Measurements from ENCODE around the gene GALNT18. TPM values are rescaled to one million over a fixed set of nuclear protein-coding genes. Genes with fewer than 3 reads are reported as not detected.

The GALNT18 gene
- total RNA-seq, 1 donor = 11.7 TPM

DNA sequence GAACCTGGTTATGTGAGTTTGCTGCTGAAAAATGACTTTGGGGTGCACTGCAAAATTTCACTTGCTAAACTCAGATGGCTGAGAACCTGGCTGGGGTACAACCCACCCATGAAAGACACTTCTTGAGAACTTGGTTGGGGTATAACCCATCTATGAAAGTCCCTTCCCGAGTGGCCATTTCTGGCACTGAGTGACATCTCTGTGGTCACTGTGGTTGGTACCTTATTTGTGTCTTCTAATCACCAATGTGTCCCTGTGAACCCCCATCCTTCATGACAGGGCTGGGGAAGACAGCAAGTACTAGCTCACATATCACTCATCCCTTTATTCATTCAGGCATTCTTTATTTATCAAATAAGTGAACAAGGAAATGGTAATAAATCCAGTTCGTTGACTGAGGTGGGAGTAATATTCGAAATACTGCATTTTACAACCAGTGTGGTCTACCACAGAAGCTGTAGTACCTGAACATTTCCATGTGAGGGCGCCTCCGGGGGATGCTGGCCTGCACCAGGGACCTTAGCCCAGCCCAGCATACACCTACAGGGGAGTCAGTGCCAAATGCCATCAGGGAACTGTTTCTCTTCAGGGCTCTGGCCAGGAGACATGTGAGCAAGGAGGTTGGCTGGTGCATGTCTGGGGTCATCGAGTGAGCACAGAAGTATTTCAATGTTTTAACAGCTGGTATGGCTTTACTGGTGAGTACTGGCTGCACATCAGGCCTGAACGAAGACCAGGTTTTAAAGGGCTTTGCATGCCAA, 390.8 kb downstream of the GALNT18 start:
- H3K4me3 ChIP-seq (ENCODE audit: low read depth, low read length) = no peak overlapping the region
- no peak for DNase-seq (ENCODE audit: low read depth)
- TF ChIP-seq, protein P1, sequence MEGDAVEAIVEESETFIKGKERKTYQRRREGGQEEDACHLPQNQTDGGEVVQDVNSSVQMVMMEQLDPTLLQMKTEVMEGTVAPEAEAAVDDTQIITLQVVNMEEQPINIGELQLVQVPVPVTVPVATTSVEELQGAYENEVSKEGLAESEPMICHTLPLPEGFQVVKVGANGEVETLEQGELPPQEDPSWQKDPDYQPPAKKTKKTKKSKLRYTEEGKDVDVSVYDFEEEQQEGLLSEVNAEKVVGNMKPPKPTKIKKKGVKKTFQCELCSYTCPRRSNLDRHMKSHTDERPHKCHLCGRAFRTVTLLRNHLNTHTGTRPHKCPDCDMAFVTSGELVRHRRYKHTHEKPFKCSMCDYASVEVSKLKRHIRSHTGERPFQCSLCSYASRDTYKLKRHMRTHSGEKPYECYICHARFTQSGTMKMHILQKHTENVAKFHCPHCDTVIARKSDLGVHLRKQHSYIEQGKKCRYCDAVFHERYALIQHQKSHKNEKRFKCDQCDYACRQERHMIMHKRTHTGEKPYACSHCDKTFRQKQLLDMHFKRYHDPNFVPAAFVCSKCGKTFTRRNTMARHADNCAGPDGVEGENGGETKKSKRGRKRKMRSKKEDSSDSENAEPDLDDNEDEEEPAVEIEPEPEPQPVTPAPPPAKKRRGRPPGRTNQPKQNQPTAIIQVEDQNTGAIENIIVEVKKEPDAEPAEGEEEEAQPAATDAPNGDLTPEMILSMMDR (IDR thresholded peaks at IDR 0.05; ENCODE audit: insufficient read depth, low read depth, low read length) = peak; percentile 52

DNA sequence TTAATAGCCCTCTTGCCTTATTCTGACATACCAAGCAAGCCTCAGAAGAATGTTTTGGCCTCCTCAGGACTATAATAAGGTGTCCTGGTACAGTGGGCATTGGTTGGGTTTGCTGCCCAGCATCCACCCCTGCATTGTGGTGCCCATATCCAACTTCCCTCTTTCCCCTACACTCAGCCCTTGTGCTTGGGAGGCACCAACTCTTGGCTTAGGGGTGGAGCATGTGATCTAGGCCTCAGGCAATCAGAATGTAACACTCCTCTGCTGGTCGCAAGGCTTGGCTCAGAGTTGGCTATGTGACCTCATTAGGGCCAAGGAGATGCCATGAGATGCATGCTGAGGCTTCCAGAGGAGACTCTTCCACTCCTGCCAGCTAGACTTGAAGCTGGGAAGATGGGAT, 391.7 kb downstream of the GALNT18 start:
- no peak overlapping the region for H3K4me3 ChIP-seq (ENCODE audit: low read depth, low read length)
- DNase-seq (ENCODE audit: low read depth) = no peak
- TF ChIP-seq, protein P1 (IDR thresholded peaks at IDR 0.05; ENCODE audit: insufficient read depth, low read depth, low read length) = no peak

DNA sequence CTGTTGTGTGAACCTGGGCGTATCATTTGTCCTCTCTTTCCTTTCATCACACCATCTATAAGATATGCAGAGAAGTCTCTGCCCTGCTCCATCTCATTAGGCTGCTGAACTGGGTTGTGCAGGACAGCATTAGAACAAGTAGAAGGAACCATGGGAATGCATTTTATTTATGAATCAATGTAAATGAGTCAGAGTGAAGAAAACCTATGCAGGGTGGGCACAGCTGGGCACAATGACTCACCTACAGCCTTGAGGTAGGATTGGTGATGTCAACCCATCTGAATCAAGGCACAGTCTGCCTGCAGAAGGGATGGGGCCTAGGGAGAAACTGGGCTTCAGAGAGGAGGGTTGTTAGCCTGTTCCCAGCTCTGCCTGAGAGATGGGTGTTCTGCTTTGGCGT, 392.2 kb downstream of the GALNT18 start:
- no peak for DNase-seq (ENCODE audit: low read depth)
- H3K4me3 ChIP-seq (ENCODE audit: low read depth, low read length) = no peak overlapping the region

DNA sequence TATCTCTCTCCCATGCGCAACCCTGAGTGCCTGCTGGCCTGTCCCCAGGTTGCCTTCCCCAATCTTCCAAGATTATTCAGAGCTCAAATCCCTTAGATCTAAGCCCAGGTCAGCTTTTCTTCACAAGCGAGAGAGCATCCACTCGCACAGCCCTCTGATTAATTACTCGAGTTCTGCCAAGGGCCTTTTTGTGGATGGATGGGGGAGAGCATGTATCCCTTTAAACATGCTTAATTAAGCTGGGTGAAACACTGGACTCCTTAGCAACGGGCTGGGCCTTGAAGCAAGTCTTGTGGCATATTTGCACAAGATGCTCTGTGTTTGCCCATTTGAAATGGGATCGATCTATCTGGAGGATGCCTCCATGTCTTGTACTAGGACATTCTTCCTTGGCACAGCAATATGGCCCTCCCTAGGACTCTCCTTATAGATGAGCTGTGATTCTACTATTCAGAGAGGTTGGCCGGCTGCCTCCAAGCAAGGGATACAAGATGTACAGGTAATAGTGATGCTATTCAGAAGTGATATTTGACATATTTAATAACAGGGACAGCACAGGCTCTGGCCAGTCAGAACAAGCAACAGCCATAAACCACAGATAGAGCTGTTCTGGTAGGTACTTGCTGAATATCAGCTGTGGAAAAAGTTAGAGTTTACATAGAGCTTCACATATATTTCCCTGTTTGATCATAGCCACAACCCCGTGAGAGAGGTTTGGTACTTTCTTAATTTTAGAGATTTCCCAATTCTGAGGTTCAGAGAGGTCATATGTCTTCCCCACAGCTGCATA, 394.3 kb downstream of the GALNT18 start:
- TF ChIP-seq, protein P1 (IDR thresholded peaks at IDR 0.05; ENCODE audit: insufficient read depth, low read depth, low read length) = no peak
- no peak overlapping the region for H3K4me3 ChIP-seq (ENCODE audit: low read depth, low read length)
- DNase-seq (ENCODE audit: low read depth) = no peak

More for the DNA sequence above, 392.2 kb downstream of the GALNT18 start:
- TF ChIP-seq, protein P1 (IDR thresholded peaks at IDR 0.05; ENCODE audit: insufficient read depth, low read depth, low read length) = no peak

Small RNAs within 50 kb of the gene (small RNA-seq; reads per million reads assigned to genes)
- not detected for gene MIR4299

Other genes starting within 250 kb of the GALNT18 start
- 93.4 and 116 TPM in 2 replicates for gene USP47, start 220.0 kb upstream of the GALNT18 start, total RNA-seq